GM23338 (cell line): ENCODE measurements around the gene KPTN. TPM values are rescaled to one million over a fixed set of nuclear protein-coding genes. Genes with fewer than 3 reads are reported as not detected.

Experiments
- ATAC-seq: fragments of 200-7000 bp; cut with Tn5 transposase; 3 replicates; pipeline ENCODE4 v1.9.1; 2020
- DNase-seq: peaks from one replicate; pipeline ENCODE4 v3.0.0-alpha.2; 2015; ENCODE audit warnings: low spot score
- H2AFZ ChIP-seq: fragments of 200-600 bp; sonication (generic); 2 replicates; pipeline ENCODE4 v1.8.0; 2016; ENCODE audit warnings: antibody characterized with exemption, mild to moderate bottlenecking, moderate library complexity
- H3F3A ChIP-seq: fragments of 200-600 bp; sonication (generic); replicated peaks from 2 replicates; pipeline ENCODE4 v1.8.0; 2017; ENCODE audit warnings: antibody characterized with exemption, mixed run types, low read depth
- H3K27ac ChIP-seq: fragments of 200-600 bp; sonication (generic); 2 replicates; pipeline ENCODE4 v1.6.1; 2016; ENCODE audit warnings: low read depth
- H3K27me3 ChIP-seq: fragments of 200-600 bp; sonication (generic); 2 replicates; pipeline ENCODE4 v1.8.0; 2016; ENCODE audit warnings: mild to moderate bottlenecking, mixed run types, moderate library complexity; ENCODE audit not compliant: insufficient read depth
- H3K36me3 ChIP-seq: fragments of 200-600 bp; sonication (generic); 2 replicates; pipeline ENCODE4 v1.8.0; 2016; ENCODE audit warnings: mild to moderate bottlenecking; ENCODE audit not compliant: insufficient read depth
- H3K4me1 ChIP-seq: fragments of 200-600 bp; sonication (generic); 2 replicates; pipeline ENCODE4 v1.8.0; 2016; ENCODE audit warnings: mild to moderate bottlenecking, moderate library complexity; ENCODE audit not compliant: insufficient read depth
- H3K4me2 ChIP-seq: fragments of 200-600 bp; sonication (generic); 2 replicates; pipeline ENCODE4 v1.7.1; 2017; ENCODE audit warnings: mixed run types
- H3K4me3 ChIP-seq: fragments of 200-600 bp; sonication (generic); 2 replicates; pipeline ENCODE4 v1.6.1; 2016; ENCODE audit warnings: mixed run types
- H3K79me2 ChIP-seq: fragments of 200-600 bp; sonication (generic); replicated peaks from 2 replicates; pipeline ENCODE4 v1.8.0; 2017; ENCODE audit warnings: mild to moderate bottlenecking; ENCODE audit not compliant: insufficient read depth
- H3K9me2 ChIP-seq: fragments of 200-600 bp; sonication (generic); 2 replicates; pipeline ENCODE4 v1.8.0; 2017; ENCODE audit not compliant: insufficient read depth
- H4K20me1 ChIP-seq: fragments of 200-600 bp; sonication (generic); replicated peaks from 2 replicates; pipeline ENCODE4 v1.8.0; 2017; ENCODE audit warnings: mild to moderate bottlenecking; ENCODE audit not compliant: insufficient read depth
- H3K27ac Mint-ChIP-seq: 2 replicates; pipeline ENCODE4 v1.8.0; 2020; ENCODE audit warnings: inconsistent platforms, mild to moderate bottlenecking, moderate library complexity, mixed read lengths
- H3K27me3 Mint-ChIP-seq: 3 replicates; pipeline ENCODE4 v1.8.0; 2022; ENCODE audit warnings: low read depth, mild to moderate bottlenecking, moderate library complexity, mixed read lengths, inconsistent platforms; ENCODE audit not compliant: insufficient read depth, poor library complexity
- H3K36me3 Mint-ChIP-seq: 3 replicates; pipeline ENCODE4 v1.8.0; 2021; ENCODE audit warnings: low read depth, mild to moderate bottlenecking, inconsistent platforms, moderate library complexity, mixed read lengths
- H3K4me1 Mint-ChIP-seq: 3 replicates; pipeline ENCODE4 v1.8.0; 2020; ENCODE audit warnings: mild to moderate bottlenecking, inconsistent platforms, mixed read lengths
- H3K4me3 Mint-ChIP-seq: 3 replicates; pipeline ENCODE4 v1.8.0; 2021; ENCODE audit warnings: moderate library complexity, mild to moderate bottlenecking, inconsistent platforms, mixed read lengths
- H3K9me3 Mint-ChIP-seq: 3 replicates; pipeline ENCODE4 v1.8.0; 2020; ENCODE audit warnings: moderate library complexity, mild to moderate bottlenecking, inconsistent platforms, mixed read lengths
- CREB1 ChIP-seq: fragments of 250-450 bp; sonication (Bioruptor Pico); IDR thresholded peaks from 2 replicates; pipeline ENCODE4 v1.5.0; 2020; ENCODE audit warnings: low read depth, mild to moderate bottlenecking, moderate library complexity
- EZH2 ChIP-seq: fragments of 200-600 bp; sonication (generic); IDR thresholded peaks from one replicate; pipeline ENCODE4 v1.8.0; 2017; ENCODE audit warnings: antibody characterized with exemption, mild to moderate bottlenecking, low read depth; ENCODE audit not compliant: unreplicated experiment
- EZH2phosphoT487 ChIP-seq: fragments of 200-600 bp; sonication (generic); IDR thresholded peaks from one replicate; pipeline ENCODE4 v1.8.1; 2018; ENCODE audit warnings: antibody characterized with exemption; ENCODE audit not compliant: unreplicated experiment
- NANOG ChIP-seq: IDR thresholded peaks from 2 replicates; pipeline ENCODE4 v1.6.1; 2016; ENCODE audit warnings: antibody characterized with exemption, borderline replicate concordance
- POLR2AphosphoS5 ChIP-seq: IDR thresholded peaks from 2 replicates; pipeline ENCODE4 v1.6.1; 2016; ENCODE audit warnings: antibody characterized with exemption, low read depth
- REST ChIP-seq: IDR thresholded peaks from one replicate; pipeline ENCODE4 v1.6.1; 2018; ENCODE audit warnings: antibody characterized with exemption; ENCODE audit not compliant: unreplicated experiment
- STAT1 ChIP-seq: IDR thresholded peaks from one replicate; pipeline ENCODE4 v1.6.1; 2016; ENCODE audit warnings: antibody characterized with exemption; ENCODE audit not compliant: unreplicated experiment
- ZNF114 ChIP-seq: fragments of 250-450 bp; sonication (Bioruptor Pico); IDR thresholded peaks from 2 replicates; pipeline ENCODE4 v1.5.0; 2020; ENCODE audit warnings: mild to moderate bottlenecking, moderate library complexity
- polyA plus RNA-seq: library from polyadenylated mRNA; unstranded; fragments of >200 nt; fragmentation: Nextera tagmentation; extraction: Ambion mirVana; gene quantifications from 2 replicates; pipeline ENCODE4 v1.2.1, GENCODE V29; 2016
- total RNA-seq: library from RNA; depleted of rRNA; stranded (reverse); fragments of >200 nt; shearing (Covaris generic); gene quantifications from 2 replicates; pipeline ENCODE4 v1.2.3, GENCODE V29; 2014
- TF ChIP-seq, protein P1 (sequence below), 2 experiments: fragments of 200-600 bp in 1 of 2; sonication (generic) in 1 of 2; conservative IDR thresholded peaks; 2 replicates each; pipeline versions ENCODE4 v1.5.1 to v1.6.1; 2016 to 2017; ENCODE audit warnings: antibody characterized with exemption in 2 of 2, low read depth in 2 of 2, mild to moderate bottlenecking in 2 of 2, moderate library complexity in 1 of 2
- TF ChIP-seq, protein P2 (sequence below): fragments of 250-450 bp; sonication (Bioruptor Pico); IDR thresholded peaks from 2 replicates; pipeline ENCODE4 v1.5.0; 2020; ENCODE audit warnings: mild to moderate bottlenecking, moderate library complexity

KPTN gene
- total and polyA plus RNA-seq, 2 experiments from 2014 or later = 19.8 to 26.2 TPM

GRCh38 chr19:47507924-47508553 is 24.0 kb upstream of the KPTN start:
- H3K4me2 ChIP-seq = no peak overlapping the region
- H3K4me3 Mint-ChIP-seq = no peak overlapping the region
- H3K27me3 Mint-ChIP-seq = peaks cover 7% of the 10 kb centered on the region
- H3K27ac ChIP-seq = no peak overlapping the region
- no peaks in the 10 kb centered on the region for H3K36me3 ChIP-seq
- H3K79me2 ChIP-seq = peaks cover 63% of the 10 kb centered on the region
- peaks cover 4% of the 10 kb centered on the region; the same call in 2 of the 3 replicates for H3K36me3 Mint-ChIP-seq
- peak; percentile 36 for DNase-seq
- H3K27ac Mint-ChIP-seq = no peak overlapping the region
- H3K4me1 Mint-ChIP-seq = peaks cover 7% of the 10 kb centered on the region
- no peak overlapping the region for H3K4me3 ChIP-seq
- no peak for TF ChIP-seq EZH2
- TF ChIP-seq ZNF114 (CRISPR knock-in tag) = no peak
- TF ChIP-seq, protein P1, sequence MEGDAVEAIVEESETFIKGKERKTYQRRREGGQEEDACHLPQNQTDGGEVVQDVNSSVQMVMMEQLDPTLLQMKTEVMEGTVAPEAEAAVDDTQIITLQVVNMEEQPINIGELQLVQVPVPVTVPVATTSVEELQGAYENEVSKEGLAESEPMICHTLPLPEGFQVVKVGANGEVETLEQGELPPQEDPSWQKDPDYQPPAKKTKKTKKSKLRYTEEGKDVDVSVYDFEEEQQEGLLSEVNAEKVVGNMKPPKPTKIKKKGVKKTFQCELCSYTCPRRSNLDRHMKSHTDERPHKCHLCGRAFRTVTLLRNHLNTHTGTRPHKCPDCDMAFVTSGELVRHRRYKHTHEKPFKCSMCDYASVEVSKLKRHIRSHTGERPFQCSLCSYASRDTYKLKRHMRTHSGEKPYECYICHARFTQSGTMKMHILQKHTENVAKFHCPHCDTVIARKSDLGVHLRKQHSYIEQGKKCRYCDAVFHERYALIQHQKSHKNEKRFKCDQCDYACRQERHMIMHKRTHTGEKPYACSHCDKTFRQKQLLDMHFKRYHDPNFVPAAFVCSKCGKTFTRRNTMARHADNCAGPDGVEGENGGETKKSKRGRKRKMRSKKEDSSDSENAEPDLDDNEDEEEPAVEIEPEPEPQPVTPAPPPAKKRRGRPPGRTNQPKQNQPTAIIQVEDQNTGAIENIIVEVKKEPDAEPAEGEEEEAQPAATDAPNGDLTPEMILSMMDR (conservative IDR thresholded peaks at IDR 0.05; ENCODE audit: low read depth in 2 of 2) = peak in 1 of 2 experiments; percentile 41; a peak in 2 of 4 replicates
- no peaks in the 10 kb centered on the region for H3F3A ChIP-seq
- peaks cover 9% of the 10 kb centered on the region for H4K20me1 ChIP-seq
- no peak overlapping the region for H2AFZ ChIP-seq
- H3K27me3 ChIP-seq = no peaks in the 10 kb centered on the region
- no peaks in the 10 kb centered on the region for H3K9me2 ChIP-seq
- ATAC-seq = peak; percentile 79
- H3K9me3 Mint-ChIP-seq = no peaks in the 10 kb centered on the region; the same call in 2 of the 3 replicates
- no peaks in the 10 kb centered on the region; the same call in 1 of the 2 replicates for H3K4me1 ChIP-seq

GRCh38 chr19:47507012-47507411 is 23.0 kb upstream of the KPTN start:
- Mint-ChIP-seq H3K4me1 (no peaks in the 10 kb centered on the region; the same call in 2 of the 3 replicates), H3K27ac (no peak overlapping the region), H3K9me3 (no peaks in the 10 kb centered on the region; the same call in 2 of the 3 replicates), H3K36me3 (peaks cover 6% of the 10 kb centered on the region; the same call in 2 of the 3 replicates), H3K4me3 (no peak overlapping the region), H3K27me3 (peaks cover 4% of the 10 kb centered on the region)
- ATAC-seq (no peak), DNase-seq (no peak)
- no peaks in the 10 kb centered on the region for H3F3A ChIP-seq
- peaks cover 8% of the 10 kb centered on the region for H4K20me1 ChIP-seq
- H3K4me1 ChIP-seq = no peaks in the 10 kb centered on the region
- H3K36me3 ChIP-seq = no peaks in the 10 kb centered on the region
- no peak overlapping the region for H3K27ac ChIP-seq
- no peak overlapping the region for H3K4me3 ChIP-seq
- peaks cover 53% of the 10 kb centered on the region for H3K79me2 ChIP-seq
- H3K9me2 ChIP-seq = no peaks in the 10 kb centered on the region
- no peak overlapping the region for H2AFZ ChIP-seq
- no peaks in the 10 kb centered on the region for H3K27me3 ChIP-seq
- no peak overlapping the region for H3K4me2 ChIP-seq
- TF ChIP-seq CREB1 (no peak), EZH2phosphoT487 (no peak), NANOG (no peak), POLR2AphosphoS5 (no peak), EZH2 (no peak), REST (no peak), STAT1 (no peak)
- TF ChIP-seq, protein P2, sequence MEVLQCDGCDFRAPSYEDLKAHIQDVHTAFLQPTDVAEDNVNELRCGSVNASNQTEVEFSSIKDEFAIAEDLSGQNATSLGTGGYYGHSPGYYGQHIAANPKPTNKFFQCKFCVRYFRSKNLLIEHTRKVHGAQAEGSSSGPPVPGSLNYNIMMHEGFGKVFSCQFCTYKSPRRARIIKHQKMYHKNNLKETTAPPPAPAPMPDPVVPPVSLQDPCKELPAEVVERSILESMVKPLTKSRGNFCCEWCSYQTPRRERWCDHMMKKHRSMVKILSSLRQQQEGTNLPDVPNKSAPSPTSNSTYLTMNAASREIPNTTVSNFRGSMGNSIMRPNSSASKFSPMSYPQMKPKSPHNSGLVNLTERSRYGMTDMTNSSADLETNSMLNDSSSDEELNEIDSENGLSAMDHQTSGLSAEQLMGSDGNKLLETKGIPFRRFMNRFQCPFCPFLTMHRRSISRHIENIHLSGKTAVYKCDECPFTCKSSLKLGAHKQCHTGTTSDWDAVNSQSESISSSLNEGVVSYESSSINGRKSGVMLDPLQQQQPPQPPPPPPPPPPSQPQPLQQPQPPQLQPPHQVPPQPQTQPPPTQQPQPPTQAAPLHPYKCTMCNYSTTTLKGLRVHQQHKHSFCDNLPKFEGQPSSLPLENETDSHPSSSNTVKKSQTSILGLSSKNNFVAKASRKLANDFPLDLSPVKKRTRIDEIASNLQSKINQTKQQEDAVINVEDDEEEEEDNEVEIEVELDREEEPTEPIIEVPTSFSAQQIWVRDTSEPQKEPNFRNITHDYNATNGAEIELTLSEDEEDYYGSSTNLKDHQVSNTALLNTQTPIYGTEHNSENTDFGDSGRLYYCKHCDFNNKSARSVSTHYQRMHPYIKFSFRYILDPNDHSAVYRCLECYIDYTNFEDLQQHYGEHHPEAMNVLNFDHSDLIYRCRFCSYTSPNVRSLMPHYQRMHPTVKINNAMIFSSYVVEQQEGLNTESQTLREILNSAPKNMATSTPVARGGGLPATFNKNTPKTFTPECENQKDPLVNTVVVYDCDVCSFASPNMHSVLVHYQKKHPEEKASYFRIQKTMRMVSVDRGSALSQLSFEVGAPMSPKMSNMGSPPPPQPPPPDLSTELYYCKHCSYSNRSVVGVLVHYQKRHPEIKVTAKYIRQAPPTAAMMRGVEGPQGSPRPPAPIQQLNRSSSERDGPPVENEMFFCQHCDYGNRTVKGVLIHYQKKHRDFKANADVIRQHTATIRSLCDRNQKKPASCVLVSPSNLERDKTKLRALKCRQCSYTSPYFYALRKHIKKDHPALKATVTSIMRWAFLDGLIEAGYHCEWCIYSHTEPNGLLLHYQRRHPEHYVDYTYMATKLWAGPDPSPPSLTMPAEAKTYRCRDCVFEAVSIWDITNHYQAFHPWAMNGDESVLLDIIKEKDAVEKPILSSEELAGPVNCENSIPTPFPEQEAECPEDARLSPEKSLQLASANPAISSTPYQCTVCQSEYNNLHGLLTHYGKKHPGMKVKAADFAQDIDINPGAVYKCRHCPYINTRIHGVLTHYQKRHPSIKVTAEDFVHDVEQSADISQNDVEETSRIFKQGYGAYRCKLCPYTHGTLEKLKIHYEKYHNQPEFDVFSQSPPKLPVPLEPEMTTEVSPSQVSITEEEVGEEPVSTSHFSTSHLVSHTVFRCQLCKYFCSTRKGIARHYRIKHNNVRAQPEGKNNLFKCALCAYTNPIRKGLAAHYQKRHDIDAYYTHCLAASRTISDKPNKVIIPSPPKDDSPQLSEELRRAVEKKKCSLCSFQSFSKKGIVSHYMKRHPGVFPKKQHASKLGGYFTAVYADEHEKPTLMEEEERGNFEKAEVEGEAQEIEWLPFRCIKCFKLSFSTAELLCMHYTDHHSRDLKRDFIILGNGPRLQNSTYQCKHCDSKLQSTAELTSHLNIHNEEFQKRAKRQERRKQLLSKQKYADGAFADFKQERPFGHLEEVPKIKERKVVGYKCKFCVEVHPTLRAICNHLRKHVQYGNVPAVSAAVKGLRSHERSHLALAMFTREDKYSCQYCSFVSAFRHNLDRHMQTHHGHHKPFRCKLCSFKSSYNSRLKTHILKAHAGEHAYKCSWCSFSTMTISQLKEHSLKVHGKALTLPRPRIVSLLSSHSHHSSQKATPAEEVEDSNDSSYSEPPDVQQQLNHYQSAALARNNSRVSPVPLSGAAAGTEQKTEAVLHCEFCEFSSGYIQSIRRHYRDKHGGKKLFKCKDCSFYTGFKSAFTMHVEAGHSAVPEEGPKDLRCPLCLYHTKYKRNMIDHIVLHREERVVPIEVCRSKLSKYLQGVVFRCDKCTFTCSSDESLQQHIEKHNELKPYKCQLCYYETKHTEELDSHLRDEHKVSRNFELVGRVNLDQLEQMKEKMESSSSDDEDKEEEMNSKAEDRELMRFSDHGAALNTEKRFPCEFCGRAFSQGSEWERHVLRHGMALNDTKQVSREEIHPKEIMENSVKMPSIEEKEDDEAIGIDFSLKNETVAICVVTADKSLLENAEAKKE = no peak
